OCI-LY3 (cell line): Measurements from ENCODE around the gene MAGED4.

ENCODE experiments used
- EZH2phosphoT487 ChIP-seq: fragments of 200-600 bp; shearing (Covaris generic); IDR thresholded peaks from 2 replicates; pipeline ENCODE4 v1.6.1; 2018; ENCODE audit warnings: antibody characterized with exemption, mixed run types, low read depth
- TF ChIP-seq, protein P1 (sequence below): fragments of 200-600, 300-600 bp; sonication (generic); IDR thresholded peaks from 2 replicates; pipeline ENCODE4 v1.5.1; 2014; ENCODE audit warnings: antibody characterized with exemption, low read length, low read depth

DNA sequence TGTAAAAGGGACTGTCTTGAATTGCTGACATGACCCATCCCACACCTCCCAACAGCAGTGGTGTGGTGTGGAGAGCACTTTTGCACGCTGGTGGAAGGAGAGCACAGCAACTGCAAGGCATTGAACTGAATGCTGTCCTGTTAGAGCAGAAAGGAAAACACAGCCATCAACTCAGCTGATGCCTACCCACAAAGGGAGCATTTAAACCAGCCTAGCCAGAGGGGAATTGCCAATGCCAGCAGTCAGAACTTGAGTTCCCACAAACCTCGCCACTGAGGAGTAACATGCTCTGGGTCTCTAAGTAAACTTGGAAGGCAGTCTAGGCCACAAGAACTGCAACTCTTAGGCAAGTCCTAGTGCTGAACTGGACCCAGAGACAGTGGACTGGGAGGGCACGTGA lies 31.9 kb downstream of the MAGED4 start:
- TF ChIP-seq, protein P1, sequence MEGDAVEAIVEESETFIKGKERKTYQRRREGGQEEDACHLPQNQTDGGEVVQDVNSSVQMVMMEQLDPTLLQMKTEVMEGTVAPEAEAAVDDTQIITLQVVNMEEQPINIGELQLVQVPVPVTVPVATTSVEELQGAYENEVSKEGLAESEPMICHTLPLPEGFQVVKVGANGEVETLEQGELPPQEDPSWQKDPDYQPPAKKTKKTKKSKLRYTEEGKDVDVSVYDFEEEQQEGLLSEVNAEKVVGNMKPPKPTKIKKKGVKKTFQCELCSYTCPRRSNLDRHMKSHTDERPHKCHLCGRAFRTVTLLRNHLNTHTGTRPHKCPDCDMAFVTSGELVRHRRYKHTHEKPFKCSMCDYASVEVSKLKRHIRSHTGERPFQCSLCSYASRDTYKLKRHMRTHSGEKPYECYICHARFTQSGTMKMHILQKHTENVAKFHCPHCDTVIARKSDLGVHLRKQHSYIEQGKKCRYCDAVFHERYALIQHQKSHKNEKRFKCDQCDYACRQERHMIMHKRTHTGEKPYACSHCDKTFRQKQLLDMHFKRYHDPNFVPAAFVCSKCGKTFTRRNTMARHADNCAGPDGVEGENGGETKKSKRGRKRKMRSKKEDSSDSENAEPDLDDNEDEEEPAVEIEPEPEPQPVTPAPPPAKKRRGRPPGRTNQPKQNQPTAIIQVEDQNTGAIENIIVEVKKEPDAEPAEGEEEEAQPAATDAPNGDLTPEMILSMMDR: no peak
- TF ChIP-seq EZH2phosphoT487: no peak
